Activated T-cell treated with anti-CD3 and anti-CD28 coated beads for 4 hours (primary cell): ENCODE measurements around the gene NR2F1-AS1.
"Not testable (repeated sequence)": the region's sequence is repeated elsewhere in the genome, so short reads cannot be mapped to it uniquely, and the experiment has no call there.

ENCODE experiments used
- DNase-seq: peaks from one replicate; pipeline ENCODE4 v3.0.0-alpha.2; 2020

Gene NR2F1-AS1

GRCh38 chr5:93422652-93423280 is 158.3 kb downstream of the NR2F1-AS1 start:
- DNase-seq, result no peak

- DNase-seq, result no peak
These were observed 159.0 kb downstream of the NR2F1-AS1 start for GRCh38 chr5:93421987-93422401.

GRCh38 chr5:93421468-93421867 is 159.6 kb downstream of the NR2F1-AS1 start:
- no peak for DNase-seq

- DNase-seq, result no peak
These were observed 163.5 kb downstream of the NR2F1-AS1 start for GRCh38 chr5:93417490-93417889.

- DNase-seq, result no peak
These were observed 165.2 kb downstream of the NR2F1-AS1 start for GRCh38 chr5:93415819-93416218.

GRCh38 chr5:93411716-93412115 is 169.3 kb downstream of the NR2F1-AS1 start:
- DNase-seq, result no peak

- no peak for DNase-seq
These were observed 171.3 kb downstream of the NR2F1-AS1 start for GRCh38 chr5:93409691-93410090.

- no peak for DNase-seq
These were observed 173.6 kb downstream of the NR2F1-AS1 start for GRCh38 chr5:93407454-93407853.

- DNase-seq, result no peak
These were observed 174.0 kb downstream of the NR2F1-AS1 start for GRCh38 chr5:93406971-93407401.

- no peak for DNase-seq
These were observed 176.8 kb downstream of the NR2F1-AS1 start for GRCh38 chr5:93404246-93404645.

- no peak for DNase-seq
These were observed 177.7 kb downstream of the NR2F1-AS1 start for GRCh38 chr5:93403141-93403928.

- DNase-seq, result no peak
These were observed 178.6 kb downstream of the NR2F1-AS1 start for GRCh38 chr5:93402451-93402850.

GRCh38 chr5:93401634-93402213 is 179.3 kb downstream of the NR2F1-AS1 start:
- DNase-seq, result no peak

- DNase-seq, result no peak
These were observed 181.3 kb downstream of the NR2F1-AS1 start for GRCh38 chr5:93399675-93400074.

- DNase-seq, result no peak
These were observed 185.0 kb downstream of the NR2F1-AS1 start for GRCh38 chr5:93395971-93396379.

GRCh38 chr5:93395010-93395409 is 186.0 kb downstream of the NR2F1-AS1 start:
- DNase-seq, result no peak

- DNase-seq, result no peak
These were observed 186.7 kb downstream of the NR2F1-AS1 start for GRCh38 chr5:93394301-93394700.

GRCh38 chr5:93391169-93391568 is 189.8 kb downstream of the NR2F1-AS1 start:
- not testable (repeated sequence) for DNase-seq

- DNase-seq, result no peak
These were observed 195.4 kb downstream of the NR2F1-AS1 start for GRCh38 chr5:93385655-93386054.

- no peak for DNase-seq
These were observed 196.0 kb downstream of the NR2F1-AS1 start for GRCh38 chr5:93384995-93385394.

- no peak for DNase-seq
These were observed 197.0 kb downstream of the NR2F1-AS1 start for GRCh38 chr5:93384026-93384425.

GRCh38 chr5:93382188-93382825 is 198.7 kb downstream of the NR2F1-AS1 start:
- no peak for DNase-seq

- no peak for DNase-seq
These were observed 200.0 kb downstream of the NR2F1-AS1 start for GRCh38 chr5:93381057-93381456.

GRCh38 chr5:93378073-93378472 is 202.9 kb downstream of the NR2F1-AS1 start:
- no peak for DNase-seq
